K562 (cell line): ENCODE results near the gene TEX14. TPM values are rescaled to one million over a fixed set of nuclear protein-coding genes. Genes with fewer than 3 reads are reported as not detected.

Source experiments
- ARNT ChIP-seq, 2 experiments: fragments of 450-650 bp; IDR thresholded peaks; 2 replicates each; pipeline ENCODE4 v1.6.1; 2016; ENCODE audit warnings: mild to moderate bottlenecking in 1 of 2
- CEBPG ChIP-seq, 3 experiments: fragments of 200-800 bp in 1 of 3; sonication (Bioruptor generic) in 1 of 3; sonication (generic) in 1 of 3; formaldehyde crosslinking in 1 of 3; IDR thresholded peaks in 2 of 3; conservative IDR thresholded peaks in 1 of 3; 2 replicates each; pipeline versions ENCODE4 v1.6.1 to v1.8.0; 2016 to 2022; ENCODE audit warnings: missing compliant biosample characterization in 2 of 3, missing genetic modification characterization in 2 of 3, mild to moderate bottlenecking in 1 of 3, missing genetic modification reagents in 1 of 3
- CHCHD3 ChIP-seq: fragments of 250-450 bp; sonication (Bioruptor Pico); IDR thresholded peaks from 2 replicates; pipeline ENCODE4 v2.1.2; 2022; ENCODE audit warnings: mild to moderate bottlenecking
- DMBX1 ChIP-seq: fragments of 250-450 bp; sonication (Bioruptor Pico); IDR thresholded peaks from 2 replicates; pipeline ENCODE4 v1.8.0; 2022; ENCODE audit warnings: inconsistent platforms, mild to moderate bottlenecking, moderate library complexity, borderline replicate concordance
- POLR3A ChIP-seq: IDR thresholded peaks from 2 replicates; pipeline ENCODE4 v1.6.1; 2011; ENCODE audit warnings: borderline replicate concordance, mild to moderate bottlenecking, moderate library complexity; ENCODE audit not compliant: insufficient read length, insufficient read depth; ENCODE audit errors: extremely low read depth
- RNF2 ChIP-seq: sonication (generic); IDR thresholded peaks from 2 replicates; pipeline ENCODE4 v1.6.1; 2016
- SMARCA5 ChIP-seq: fragments of 450-650 bp; IDR thresholded peaks from 2 replicates; pipeline ENCODE4 v1.6.1; 2016
- SNRNP70 ChIP-seq: fragments of 200-400 bp; formaldehyde crosslinking; optimal IDR thresholded peaks from 2 replicates; pipeline ENCODE3; 2017; ENCODE audit warnings: low read depth, low read length
- ZNF133 ChIP-seq: fragments of 250-450 bp; sonication (Bioruptor Pico); IDR thresholded peaks from 2 replicates; pipeline ENCODE4 v1.4.0; 2020; ENCODE audit warnings: mild to moderate bottlenecking
- ZNF174 ChIP-seq: fragments of 250-450 bp; sonication (Bioruptor Pico); IDR thresholded peaks from 2 replicates; pipeline ENCODE4 v1.4.0; 2020; ENCODE audit warnings: mild to moderate bottlenecking
- ZNF239 ChIP-seq: fragments of 250-450 bp; sonication (Bioruptor Pico); IDR thresholded peaks from 2 replicates; pipeline ENCODE4 v1.4.0; 2020; ENCODE audit warnings: mild to moderate bottlenecking
- polyA plus RNA-seq, 8 experiments: library from polyadenylated mRNA; depleted of rRNA in 4 of 8; stranded (reverse) in 5 of 8; unstranded in 3 of 8; fragments of >200 nt; fragmentation: Nextera tagmentation in 2 of 8; fragmentation: Illumina TruSeq in 1 of 8; extraction: Ambion mirVana in 2 of 8; extraction: Trizol in 1 of 8; gene quantifications; 2 replicates each; pipeline versions ENCODE4 v1.2.1 to v1.2.3, GENCODE V29; 2011 to 2014; ENCODE audit warnings: inconsistent platforms in 1 of 8, missing spikeins in 1 of 8
- total RNA-seq, 7 experiments: library from RNA; depleted of rRNA in 6 of 7; stranded (reverse); fragments of >200 nt in 6 of 7; fragmentation: Illumina TruSeq in 2 of 7; extraction: Trizol in 2 of 7; gene quantifications; 2 replicates each; pipeline versions ENCODE4 v1.2.1 to v1.2.3, GENCODE V29; 2011 to 2021; ENCODE audit warnings: low replicate concordance in 1 of 7
- TF ChIP-seq, protein P1 (sequence below), 3 experiments: fragments of 200-800 bp in 1 of 3; fragments of 250-450 bp in 1 of 3; fragments of 450-650 bp in 1 of 3; sonication (Bioruptor Pico) in 1 of 3; sonication (Bioruptor generic) in 1 of 3; formaldehyde crosslinking in 1 of 3; IDR thresholded peaks; 2 replicates each; pipeline versions ENCODE4 v1.6.1 to v1.8.0; 2016 to 2022; ENCODE audit warnings: mild to moderate bottlenecking in 2 of 3, missing genetic modification characterization in 2 of 3, missing compliant biosample characterization in 1 of 3, moderate library complexity in 1 of 3
- TF ChIP-seq, protein P2 (sequence below): IDR thresholded peaks from 2 replicates; pipeline ENCODE4 v1.6.1; 2016; ENCODE audit warnings: missing genetic modification characterization, missing compliant biosample characterization
- TF ChIP-seq, protein P3 (sequence below): fragments of 450-650 bp; IDR thresholded peaks from 2 replicates; pipeline ENCODE4 v1.6.1; 2016
- TF ChIP-seq, protein P4 (sequence below): sonication (generic); formaldehyde crosslinking; IDR thresholded peaks from 2 replicates; pipeline ENCODE4 v1.8.0; 2022; ENCODE audit warnings: mild to moderate bottlenecking, missing genetic modification reagents, borderline replicate concordance
- TF ChIP-seq, protein P5 (sequence below): sonication (generic); formaldehyde crosslinking; IDR thresholded peaks from 2 replicates; pipeline ENCODE4 v1.8.0; 2022; ENCODE audit warnings: missing genetic modification reagents, mild to moderate bottlenecking, moderate library complexity, borderline replicate concordance

The TEX14 gene
- total and polyA plus RNA-seq, 9 of the 15 experiments (the other 6 are each of a cell fraction or from before 2014, with no cell fraction given) = 0.05 to 0.12 (median 0.09) TPM; not detected in 1

DNA sequence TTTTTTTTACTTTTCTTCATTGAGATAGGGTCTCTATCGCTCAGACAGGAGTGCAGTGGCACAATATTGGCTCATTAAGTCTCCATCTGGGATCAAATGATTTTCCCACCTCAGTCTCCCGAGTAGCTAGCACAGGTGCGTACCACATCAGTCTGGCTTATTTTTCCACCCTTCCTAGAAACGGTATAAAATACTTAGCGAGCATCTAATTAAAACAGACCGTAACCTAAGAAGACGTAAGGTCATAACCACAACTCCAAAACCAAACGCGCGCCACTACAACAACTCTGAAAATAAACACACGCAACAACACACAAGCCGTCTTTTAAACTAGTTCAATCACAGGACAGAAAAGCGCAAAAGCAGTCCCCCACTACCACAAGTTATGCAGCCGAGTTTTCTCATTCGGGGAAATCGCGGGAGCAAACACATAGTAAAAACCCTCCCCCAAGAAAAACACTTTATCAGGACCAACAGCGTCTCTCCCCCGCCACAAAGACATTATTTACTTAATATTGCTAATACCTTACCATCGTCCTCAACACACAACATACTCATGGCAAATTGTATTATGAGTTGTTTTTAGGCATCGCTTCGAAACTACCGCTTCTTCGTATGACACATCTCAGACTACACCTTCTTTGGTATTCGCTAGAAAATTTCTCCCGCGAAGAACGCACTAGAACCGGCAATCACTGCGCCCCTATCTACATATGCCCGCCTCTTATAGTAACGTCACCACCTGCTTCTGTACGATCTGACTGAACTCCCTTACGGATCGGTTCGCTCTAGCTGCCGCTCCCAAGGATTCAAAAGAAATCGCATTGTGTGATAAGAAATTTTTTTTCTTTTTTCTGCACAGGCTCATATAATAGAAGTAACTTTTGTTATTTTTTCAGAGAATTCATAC is 32.8 kb downstream of the TEX14 start (continued):
- TF ChIP-seq, protein P1, sequence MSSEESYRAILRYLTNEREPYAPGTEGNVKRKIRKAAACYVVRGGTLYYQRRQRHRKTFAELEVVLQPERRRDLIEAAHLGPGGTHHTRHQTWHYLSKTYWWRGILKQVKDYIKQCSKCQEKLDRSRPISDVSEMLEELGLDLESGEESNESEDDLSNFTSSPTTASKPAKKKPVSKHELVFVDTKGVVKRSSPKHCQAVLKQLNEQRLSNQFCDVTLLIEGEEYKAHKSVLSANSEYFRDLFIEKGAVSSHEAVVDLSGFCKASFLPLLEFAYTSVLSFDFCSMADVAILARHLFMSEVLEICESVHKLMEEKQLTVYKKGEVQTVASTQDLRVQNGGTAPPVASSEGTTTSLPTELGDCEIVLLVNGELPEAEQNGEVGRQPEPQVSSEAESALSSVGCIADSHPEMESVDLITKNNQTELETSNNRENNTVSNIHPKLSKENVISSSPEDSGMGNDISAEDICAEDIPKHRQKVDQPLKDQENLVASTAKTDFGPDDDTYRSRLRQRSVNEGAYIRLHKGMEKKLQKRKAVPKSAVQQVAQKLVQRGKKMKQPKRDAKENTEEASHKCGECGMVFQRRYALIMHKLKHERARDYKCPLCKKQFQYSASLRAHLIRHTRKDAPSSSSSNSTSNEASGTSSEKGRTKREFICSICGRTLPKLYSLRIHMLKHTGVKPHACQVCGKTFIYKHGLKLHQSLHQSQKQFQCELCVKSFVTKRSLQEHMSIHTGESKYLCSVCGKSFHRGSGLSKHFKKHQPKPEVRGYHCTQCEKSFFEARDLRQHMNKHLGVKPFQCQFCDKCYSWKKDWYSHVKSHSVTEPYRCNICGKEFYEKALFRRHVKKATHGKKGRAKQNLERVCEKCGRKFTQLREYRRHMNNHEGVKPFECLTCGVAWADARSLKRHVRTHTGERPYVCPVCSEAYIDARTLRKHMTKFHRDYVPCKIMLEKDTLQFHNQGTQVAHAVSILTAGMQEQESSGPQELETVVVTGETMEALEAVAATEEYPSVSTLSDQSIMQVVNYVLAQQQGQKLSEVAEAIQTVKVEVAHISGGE (CRISPR knock-in tag; IDR thresholded peaks at IDR 0.05) = peak; percentile 26 to 81 (median 43); a peak in 2 of 6 replicates
- TF ChIP-seq ZNF133 (0 out of 2 replicates have a peak, but pooled peaks have one; percentile 71), POLR3A (no peak), CEBPG (CRISPR knock-in tag; IDR thresholded peaks at IDR 0.05) (0 out of 2 replicates have a peak, but pooled peaks have one; percentile 44), CEBPG (tag; conservative IDR thresholded peaks at IDR 0.05 in 1 of 2, IDR thresholded peaks at IDR 0.05 in 1 of 2) (0 out of 4 replicates have a peak, but pooled peaks of 1 of the 2 experiments have one; percentile 26), DMBX1 (no peak), ARNT (IDR thresholded peaks at IDR 0.05) (peak; percentile 73 to 98), SNRNP70 (peak; percentile 94), CHCHD3 (peak; percentile 100), ZNF174 (CRISPR knock-in tag) (peak; percentile 98), RNF2 (peak; percentile 100), SMARCA5 (no peak), ZNF239 (peak; percentile 80)
- TF ChIP-seq, protein P2, sequence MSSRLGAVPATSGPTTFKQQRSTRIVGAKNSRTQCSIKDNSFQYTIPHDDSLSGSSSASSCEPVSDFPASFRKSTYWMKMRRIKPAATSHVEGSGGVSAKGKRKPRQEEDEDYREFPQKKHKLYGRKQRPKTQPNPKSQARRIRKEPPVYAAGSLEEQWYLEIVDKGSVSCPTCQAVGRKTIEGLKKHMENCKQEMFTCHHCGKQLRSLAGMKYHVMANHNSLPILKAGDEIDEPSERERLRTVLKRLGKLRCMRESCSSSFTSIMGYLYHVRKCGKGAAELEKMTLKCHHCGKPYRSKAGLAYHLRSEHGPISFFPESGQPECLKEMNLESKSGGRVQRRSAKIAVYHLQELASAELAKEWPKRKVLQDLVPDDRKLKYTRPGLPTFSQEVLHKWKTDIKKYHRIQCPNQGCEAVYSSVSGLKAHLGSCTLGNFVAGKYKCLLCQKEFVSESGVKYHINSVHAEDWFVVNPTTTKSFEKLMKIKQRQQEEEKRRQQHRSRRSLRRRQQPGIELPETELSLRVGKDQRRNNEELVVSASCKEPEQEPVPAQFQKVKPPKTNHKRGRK (tag) = no peak
- TF ChIP-seq, protein P3, sequence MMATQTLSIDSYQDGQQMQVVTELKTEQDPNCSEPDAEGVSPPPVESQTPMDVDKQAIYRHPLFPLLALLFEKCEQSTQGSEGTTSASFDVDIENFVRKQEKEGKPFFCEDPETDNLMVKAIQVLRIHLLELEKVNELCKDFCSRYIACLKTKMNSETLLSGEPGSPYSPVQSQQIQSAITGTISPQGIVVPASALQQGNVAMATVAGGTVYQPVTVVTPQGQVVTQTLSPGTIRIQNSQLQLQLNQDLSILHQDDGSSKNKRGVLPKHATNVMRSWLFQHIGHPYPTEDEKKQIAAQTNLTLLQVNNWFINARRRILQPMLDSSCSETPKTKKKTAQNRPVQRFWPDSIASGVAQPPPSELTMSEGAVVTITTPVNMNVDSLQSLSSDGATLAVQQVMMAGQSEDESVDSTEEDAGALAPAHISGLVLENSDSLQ = peak; percentile 23; the same call in 1 of the 2 replicates
- TF ChIP-seq, protein P4, sequence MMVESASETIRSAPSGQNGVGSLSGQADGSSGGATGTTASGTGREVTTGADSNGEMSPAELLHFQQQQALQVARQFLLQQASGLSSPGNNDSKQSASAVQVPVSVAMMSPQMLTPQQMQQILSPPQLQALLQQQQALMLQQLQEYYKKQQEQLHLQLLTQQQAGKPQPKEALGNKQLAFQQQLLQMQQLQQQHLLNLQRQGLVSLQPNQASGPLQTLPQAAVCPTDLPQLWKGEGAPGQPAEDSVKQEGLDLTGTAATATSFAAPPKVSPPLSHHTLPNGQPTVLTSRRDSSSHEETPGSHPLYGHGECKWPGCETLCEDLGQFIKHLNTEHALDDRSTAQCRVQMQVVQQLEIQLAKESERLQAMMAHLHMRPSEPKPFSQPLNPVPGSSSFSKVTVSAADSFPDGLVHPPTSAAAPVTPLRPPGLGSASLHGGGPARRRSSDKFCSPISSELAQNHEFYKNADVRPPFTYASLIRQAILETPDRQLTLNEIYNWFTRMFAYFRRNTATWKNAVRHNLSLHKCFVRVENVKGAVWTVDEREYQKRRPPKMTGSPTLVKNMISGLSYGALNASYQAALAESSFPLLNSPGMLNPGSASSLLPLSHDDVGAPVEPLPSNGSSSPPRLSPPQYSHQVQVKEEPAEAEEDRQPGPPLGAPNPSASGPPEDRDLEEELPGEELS = peak; percentile 97
- TF ChIP-seq, protein P5, sequence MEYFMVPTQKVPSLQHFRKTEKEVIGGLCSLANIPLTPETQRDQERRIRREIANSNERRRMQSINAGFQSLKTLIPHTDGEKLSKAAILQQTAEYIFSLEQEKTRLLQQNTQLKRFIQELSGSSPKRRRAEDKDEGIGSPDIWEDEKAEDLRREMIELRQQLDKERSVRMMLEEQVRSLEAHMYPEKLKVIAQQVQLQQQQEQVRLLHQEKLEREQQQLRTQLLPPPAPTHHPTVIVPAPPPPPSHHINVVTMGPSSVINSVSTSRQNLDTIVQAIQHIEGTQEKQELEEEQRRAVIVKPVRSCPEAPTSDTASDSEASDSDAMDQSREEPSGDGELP (CRISPR knock-in tag) = peak; percentile 10; the same call in 1 of the 2 replicates
